8988T (cell line): ENCODE data around the gene VWC2L.

Experiments used
- DNase-seq: peaks from one replicate; pipeline ENCODE4 v3.0.0; 2011

The VWC2L gene

DNA sequence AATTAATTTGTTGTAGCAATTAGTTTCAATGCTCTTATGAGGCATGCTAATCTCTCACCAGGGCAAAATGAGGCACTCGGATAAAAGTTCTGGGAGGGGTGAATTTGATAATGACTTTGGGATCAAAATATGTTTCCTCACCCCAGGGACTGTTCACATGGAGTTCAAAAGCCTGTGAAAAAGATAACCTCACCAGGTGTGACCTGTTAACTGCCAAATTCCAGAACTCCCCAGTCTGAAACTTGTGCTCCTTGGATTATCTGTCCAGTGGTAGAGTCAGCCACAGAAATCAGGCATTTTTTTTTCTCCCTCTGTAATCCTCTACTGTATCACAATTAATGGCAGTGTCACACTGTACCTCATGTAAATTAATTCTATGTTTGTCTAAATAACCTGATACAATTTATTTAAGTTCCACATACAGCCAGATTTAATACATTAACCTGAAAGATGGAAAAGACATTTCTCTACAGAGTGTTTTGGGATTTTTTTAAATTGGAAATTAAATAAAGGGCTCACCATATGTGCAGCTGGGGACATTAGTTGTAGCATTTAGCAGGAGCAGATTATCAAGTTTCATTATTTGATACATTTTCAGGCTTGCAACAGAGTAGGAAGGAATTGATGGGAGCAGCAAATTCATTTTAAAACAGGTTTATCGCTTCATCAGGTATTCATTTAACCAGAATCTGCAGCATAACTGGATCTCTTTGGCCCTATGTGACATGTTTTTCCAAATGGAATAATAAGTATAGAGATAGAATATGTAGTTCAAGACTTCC is 191.2 kb downstream of the VWC2L start:
- no peak for DNase-seq

- DNase-seq: no peak
Observed at GRCh38 chr2:214604861-214605260, 194.0 kb downstream of the VWC2L start.

DNA sequence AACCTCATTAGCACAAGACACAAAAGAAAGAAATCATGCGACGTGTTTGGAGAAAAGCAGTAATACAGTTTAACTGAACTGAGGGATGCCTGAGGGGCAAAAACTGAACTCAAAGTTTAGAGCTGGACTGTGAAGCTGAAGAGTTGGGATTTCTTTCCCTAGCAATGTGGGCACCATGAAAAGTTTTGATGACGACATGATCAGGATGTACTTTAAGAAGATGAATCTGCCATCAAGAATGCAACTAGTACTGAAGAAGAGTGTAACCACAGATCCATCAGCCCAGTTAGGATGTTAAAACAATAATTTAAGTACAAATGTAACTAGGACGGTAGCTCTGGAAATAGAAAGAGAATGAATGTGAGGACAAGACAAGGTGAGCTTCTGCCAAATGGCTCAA is 196.2 kb downstream of the VWC2L start:
- DNase-seq: no peak

GRCh38 chr2:214611015-214611414 is 200.2 kb downstream of the VWC2L start:
- DNase-seq: no peak

GRCh38 chr2:214624166-214624760 is 213.4 kb downstream of the VWC2L start:
- no peak for DNase-seq

DNA sequence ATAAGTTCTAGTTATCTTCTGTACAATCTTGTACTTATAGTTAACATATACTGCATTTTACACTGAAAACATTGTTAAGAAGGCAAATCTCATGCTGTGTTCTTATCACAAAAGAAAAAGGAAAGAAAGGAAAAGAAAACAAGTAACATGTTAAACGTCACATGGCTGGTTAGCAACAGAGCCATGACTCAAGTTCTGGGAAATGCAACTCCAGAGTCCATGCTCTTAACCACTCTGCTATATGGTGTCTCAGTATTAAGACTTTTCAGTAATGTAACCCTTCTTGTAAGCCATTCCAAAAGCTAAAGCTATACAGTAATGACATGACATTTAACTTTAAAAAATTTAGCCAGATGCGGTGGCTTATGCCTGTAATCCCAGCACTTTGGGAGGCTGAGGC is 217.2 kb downstream of the VWC2L start:
- no peak for DNase-seq
